Peyer's patch (tissue), 4 donors: ENCODE results near the gene GALNT6.

Experiments
- POLR2A ChIP-seq, 2 donors: fragments of 450-650 bp; IDR thresholded peaks; one replicate each; pipeline ENCODE4 v1.5.1; 2017; ENCODE audit warnings: antibody characterized with exemption in 2 of 2, mild to moderate bottlenecking in 2 of 2, moderate library complexity in 2 of 2
- TF ChIP-seq, protein P1 (sequence below), 6 experiments: fragments of 450-650 bp in 4 of 6; fragments of 200-600 bp in 2 of 6; sonication (generic) in 1 of 6; IDR thresholded peaks; one replicate each; pipeline ENCODE4 v1.5.1; 2017 to 2019; ENCODE audit warnings: antibody characterized with exemption in 6 of 6, mild to moderate bottlenecking in 3 of 6, moderate library complexity in 1 of 6

DNA sequence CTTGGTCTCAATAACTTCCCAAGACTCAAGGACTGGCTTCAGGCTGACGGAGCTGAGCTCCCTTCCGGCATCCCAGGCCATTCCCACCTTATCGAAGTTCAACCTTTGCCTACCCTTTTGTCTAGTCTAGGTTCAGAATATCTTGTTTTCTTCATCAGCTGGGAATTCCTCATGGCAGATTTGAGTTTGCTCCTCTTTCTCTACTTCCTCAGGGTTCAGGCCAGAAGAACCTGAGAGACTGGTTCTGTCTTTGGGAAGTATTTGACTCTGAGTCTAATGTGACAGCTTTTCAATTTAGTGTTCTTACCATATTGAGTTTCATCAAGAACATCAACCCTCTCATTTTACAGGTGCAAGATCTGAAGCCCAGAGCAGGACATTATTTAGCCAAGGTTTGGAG, 69.3 kb downstream of the GALNT6 start:
- TF ChIP-seq POLR2A (IDR thresholded peaks at IDR 0.05) = no peak
- TF ChIP-seq, protein P1, sequence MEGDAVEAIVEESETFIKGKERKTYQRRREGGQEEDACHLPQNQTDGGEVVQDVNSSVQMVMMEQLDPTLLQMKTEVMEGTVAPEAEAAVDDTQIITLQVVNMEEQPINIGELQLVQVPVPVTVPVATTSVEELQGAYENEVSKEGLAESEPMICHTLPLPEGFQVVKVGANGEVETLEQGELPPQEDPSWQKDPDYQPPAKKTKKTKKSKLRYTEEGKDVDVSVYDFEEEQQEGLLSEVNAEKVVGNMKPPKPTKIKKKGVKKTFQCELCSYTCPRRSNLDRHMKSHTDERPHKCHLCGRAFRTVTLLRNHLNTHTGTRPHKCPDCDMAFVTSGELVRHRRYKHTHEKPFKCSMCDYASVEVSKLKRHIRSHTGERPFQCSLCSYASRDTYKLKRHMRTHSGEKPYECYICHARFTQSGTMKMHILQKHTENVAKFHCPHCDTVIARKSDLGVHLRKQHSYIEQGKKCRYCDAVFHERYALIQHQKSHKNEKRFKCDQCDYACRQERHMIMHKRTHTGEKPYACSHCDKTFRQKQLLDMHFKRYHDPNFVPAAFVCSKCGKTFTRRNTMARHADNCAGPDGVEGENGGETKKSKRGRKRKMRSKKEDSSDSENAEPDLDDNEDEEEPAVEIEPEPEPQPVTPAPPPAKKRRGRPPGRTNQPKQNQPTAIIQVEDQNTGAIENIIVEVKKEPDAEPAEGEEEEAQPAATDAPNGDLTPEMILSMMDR (IDR thresholded peaks at IDR 0.05) = no peak
